Bone marrow (tissue), 2 donors: Measurements from ENCODE around the gene BRD4.

Experiments used
- DNase-seq, 2 donors: peaks; one replicate each; lab custom pipeline; 2025; lab: John Stamatoyannopoulos, UW

The BRD4 gene

DNA sequence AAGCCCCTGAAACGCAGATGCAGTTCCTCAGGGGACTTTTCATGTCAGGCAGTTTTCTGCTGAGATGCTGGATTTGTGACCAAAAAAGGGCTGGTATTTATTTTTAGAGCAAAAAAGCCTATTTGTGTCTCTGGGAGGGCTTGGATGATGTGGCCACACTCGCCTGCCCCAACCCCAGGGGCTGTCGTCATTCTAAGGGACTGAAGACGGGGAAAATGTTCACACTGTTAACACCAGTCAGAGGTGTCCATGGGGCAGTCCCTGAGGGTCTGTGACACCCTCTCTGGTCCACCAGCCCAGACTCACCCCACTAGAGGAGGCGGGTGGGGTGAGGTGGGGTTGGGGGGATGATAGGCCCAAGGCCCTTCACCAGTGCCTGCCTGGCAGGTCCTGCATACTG, 84.2 kb downstream of the BRD4 start:
- DNase-seq = no peak

DNA sequence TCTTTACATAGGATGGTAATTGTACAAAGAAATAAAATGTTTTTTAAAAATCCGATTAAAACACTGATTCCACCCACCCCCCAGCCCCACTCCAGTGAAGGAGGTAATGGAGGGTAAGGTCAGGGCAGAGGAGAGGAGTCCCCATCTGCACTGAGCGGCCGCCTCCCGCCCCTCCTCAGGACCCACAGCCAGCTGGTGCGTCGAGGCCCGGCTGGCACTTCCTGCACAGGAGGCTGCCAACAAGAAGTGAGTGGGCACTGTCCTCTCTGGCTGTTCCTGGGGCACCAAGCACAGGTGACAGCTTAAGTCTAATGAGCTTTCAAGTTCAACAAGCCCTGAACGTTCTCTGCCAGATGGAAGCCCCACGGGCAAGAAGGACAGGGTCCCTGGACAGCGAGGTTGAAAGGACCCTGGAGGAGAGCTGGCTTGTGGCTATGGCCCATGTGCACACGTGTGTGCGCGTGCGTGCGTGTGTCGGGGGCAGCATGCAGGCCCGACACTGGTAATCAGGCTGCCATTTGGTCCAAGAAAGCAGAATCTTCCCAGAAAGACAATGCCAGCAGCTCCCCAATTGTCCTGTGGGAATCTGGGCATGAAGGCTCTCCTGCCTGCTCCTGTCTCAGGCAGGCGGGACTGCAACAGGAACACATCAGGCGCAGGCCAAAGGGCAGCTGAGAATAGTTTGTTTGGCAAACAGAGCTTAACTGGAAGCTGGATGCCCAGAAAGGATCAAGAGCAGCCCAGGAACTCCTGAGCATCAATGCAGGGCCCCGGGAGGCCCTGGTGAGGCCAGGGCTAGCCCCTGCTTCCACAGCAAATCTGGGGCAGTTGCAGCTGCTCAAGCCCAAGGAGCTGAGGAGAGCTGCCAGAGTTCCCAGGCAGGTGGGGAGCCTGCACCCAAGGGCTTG, 85.0 kb downstream of the BRD4 start:
- no peak for DNase-seq

- no peak for DNase-seq
These were observed 86.2 kb downstream of the BRD4 start for GRCh38 chr19:15246198-15246481.

- DNase-seq = no peak
These were observed 86.8 kb downstream of the BRD4 start for GRCh38 chr19:15245370-15246197.

DNA sequence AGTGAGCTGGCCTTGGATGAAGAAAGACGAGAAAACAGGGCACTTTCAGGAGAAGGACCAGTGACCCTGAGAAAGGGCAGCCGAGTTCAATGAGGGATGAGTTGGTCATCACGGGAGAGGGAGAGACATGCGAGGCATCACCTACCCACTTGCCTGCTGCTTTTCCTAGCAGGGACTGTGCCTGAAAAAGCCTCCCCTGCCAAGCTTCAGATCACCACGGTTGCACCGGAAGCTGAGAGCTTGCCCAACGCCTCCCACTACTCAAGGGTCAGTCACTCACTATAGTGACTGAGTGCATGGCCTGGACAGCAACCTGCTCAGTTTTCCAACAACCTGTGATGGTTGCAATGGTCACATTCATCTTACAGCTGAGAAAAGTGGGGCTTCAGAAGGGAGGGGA, 87.5 kb downstream of the BRD4 start:
- DNase-seq = no peak

DNA sequence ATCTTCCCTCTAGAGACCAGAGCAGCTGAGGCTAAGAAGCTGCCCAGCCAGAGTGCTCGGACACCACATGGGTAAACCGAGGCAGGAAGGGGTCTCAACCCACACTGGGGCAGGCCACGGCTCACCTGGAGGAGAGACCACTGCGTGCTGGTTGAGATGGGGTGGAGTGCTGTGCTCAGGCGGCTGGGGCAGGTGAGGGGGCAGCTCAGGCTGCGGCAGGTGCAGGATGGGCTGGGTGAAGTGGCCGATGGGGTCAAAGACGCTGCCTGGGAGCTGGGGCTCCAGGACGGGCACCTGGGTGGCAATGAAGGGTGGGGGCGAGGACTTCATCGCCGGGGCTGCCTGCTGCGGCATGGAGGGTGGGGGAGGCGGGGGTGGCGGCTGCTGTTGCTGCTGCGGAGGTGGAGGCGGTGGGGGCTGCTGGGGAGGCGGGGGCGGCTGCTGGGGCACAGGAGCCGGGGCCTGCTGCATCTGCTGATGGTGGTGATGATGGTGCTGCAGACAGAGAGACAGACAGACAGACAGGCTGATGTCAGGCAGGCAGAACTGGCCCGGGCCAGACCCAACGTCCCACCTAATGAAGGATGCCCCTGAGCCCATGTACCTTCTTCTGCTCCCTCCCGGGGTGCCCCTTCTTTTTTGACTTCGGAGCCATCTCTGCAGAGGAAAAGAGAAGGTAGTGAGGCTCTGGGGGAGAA, 88.1 kb downstream of the BRD4 start:
- DNase-seq = no peak

DNA sequence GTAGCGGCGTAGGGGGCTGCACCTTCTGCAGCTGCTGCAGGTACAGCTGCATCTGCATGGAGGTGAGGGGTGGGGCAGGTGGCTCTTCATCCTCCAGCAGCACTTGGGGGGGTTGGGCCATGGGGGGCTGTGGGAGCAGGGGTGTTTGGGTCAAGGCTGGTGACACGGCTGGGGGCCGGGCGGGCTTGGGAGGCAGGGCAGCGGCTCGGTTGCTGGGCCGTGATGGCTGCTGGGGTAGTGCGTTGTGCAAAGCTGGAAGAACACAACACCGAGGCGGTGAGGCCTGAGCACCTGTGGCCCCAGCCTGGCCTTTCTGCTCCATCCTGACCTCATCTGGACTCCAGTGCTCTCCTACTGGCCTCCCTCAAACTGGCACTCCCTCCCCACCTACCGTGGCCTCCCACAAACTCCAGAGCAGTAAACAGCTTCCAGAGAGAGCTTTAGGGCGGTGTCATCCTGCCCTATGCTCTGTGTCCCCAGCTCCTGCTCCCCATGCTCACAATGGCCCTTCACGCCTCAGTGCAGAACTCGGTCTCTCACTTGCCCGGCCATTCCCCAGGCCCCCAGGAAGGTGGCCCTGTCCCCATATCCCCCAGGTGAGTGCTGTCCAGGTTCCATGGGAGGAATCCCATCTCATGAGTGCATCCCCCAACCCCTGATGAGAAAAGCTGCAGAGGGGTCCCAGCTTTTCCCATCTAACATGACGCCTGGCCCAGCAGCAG, 88.9 kb downstream of the BRD4 start:
- DNase-seq = no peak

DNA sequence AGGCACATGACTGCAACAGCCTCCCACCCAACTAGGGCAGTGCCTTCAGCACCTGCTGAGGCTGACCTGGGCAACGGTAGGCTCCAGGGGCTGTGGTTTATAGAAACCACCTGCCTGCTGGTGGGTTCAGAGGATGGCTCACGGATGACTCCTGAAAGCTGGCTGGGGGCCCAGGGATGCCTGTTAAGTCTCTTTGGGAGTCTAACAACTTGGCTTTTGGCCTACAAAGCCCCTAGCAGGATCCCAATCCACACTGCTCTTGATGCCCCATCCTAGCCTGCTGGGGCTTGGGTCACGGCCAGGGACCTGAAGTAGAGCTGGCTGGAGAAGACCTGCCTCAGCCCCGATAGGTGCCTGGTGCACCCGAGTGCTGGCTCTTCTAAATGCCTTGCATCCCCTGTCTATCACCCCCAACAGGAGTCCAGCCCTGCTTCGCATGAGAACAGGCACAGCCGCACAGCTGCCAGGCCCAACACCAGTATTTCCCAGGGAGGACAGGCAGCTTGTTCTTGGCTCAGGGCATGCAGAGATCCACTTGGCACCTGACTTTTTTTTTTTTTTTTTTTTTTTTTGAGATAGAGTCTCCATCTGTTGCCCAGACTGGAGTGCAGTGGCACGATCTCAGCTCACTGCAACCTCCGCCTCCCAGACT, 91.0 kb downstream of the BRD4 start:
- DNase-seq = no peak

DNA sequence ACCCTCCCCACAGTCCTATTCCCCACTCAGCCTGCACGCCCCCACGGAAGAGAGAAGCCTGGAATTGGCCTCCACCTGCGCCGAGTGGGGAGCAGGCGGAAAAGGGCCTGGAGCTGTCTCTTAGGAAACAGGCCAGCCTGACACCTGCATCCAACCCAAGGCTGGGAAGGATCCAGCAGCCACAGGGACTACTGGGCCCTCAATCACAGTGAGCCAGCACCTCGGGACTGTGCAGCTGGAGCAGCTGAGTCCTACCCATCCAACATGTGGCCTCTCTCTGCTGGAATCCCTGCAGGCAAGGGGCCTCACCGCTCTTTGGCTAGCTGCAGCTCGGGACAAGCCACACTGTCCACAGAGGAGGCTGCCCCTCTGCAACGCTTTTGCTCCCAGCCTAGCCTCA, 91.8 kb downstream of the BRD4 start:
- no peak for DNase-seq

GRCh38 chr19:15239337-15239949, 92.9 kb downstream of the BRD4 start:
- DNase-seq = no peak

DNA sequence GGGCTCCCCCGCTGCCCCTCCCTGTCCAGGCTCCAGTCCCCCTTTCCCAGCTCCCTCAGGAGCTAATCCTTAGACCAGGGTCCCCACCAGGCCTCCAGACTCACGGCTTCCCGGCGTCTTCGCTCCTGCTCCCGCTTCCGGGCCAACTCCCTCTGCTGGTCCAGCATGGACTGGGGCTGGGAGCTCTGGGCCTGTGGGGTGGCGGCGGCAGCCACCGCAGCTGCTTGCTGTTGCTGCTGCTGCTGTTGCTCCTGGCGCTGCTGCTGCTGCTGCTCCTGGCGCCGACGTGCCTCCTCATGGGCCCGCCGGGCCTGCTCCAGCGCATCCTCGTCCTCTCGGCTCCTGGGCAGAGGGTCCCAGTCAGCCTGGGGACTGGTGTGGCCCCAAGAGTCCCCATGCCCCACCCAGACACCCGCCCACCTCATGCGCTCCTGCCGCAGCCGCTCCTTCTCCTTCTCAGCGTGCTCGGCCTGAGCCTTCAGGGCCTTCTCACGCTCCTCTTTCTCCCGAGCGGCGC, 93.6 kb downstream of the BRD4 start:
- no peak for DNase-seq

- no peak for DNase-seq
These were observed 94.3 kb downstream of the BRD4 start for GRCh38 chr19:15237759-15238638.

DNA sequence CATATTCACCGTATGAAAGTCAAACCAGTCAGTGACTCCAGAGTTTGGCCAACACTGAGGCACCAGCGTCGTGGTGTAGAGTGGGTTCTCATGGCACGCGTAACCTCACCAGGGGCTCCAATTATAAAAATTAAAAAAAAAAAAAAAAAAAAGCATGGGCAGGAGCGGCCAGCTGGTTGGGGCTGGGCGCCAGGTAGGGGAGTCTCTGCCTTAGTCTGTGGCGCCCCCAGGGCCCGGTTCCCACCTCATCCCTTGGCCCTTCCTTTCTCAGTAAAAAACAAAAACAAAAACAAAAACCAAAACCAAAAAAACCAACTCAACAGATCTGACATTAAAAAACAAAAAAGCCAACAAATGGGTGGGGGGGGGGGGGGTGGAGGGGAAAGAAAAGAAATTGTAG, 95.5 kb downstream of the BRD4 start:
- DNase-seq = no peak

DNA sequence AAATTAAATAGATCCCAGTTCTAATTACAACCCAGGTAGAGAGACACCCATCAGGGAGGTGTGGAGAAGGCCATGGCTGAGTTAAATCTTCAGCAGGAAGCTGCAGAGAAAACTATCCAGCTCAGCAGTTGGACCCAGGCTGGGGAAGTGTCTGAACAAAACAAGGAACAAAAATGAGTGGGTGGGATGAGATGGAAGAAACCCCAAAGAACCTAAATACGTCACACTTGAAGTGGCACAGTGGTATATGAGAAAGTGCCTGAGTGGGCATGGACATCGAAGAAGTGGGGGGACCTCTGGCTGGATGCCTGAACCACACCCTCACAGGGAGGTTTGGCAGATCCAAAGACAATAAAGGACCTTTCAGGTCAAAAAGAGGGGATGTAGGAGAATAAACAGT, 96.6 kb downstream of the BRD4 start:
- no peak for DNase-seq

DNA sequence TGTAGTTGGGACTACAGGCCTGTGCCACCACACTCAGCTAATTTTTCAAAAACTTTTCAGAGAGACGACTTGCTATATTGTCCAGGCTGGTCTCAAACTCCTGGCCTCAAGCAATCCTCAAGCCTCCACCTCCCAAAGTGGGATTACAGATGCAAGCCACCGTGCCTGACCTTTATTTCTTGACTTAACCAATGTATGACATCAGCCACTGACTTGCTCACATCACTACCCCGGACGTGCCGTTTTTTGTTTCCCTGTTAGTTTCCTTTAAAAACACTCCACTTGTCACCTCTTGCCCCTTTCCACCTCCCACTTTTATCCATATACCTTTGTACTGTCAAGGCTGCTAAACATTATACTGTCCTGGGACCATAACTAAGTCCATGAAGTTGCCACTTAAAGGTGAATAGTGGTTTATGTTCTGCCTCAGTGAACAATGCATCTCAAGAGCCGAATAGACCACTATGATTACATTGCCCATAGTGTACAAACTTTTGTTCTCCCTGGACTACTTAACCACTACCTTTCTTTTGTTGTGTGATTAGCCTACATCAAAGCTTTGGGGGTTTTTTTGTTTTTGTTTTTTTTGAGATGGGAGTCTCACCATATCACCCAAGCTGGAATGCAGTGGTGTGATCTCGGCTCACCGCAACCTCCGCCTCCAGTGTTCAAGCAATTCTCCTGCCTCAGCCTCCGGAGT, 97.8 kb downstream of the BRD4 start:
- no peak for DNase-seq

DNA sequence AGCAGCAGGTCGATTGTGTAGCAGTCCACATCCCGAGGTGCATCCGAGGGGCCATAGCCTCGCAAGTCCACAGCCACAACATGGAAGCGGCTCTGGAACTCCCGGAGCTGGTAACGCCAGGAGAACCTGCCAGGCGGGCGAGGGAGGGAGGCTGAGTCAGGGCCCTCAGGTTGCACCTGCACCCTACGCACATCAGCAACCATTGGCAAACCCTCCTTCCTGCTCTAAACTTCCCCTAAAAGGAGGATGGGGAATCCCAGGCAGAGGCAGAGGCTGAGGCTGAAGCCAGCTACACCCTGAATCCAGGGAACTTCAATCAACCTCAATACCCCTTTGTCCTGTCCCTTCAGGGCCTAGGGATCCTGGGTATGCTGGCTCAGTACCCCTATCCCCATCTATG, 101.1 kb downstream of the BRD4 start:
- DNase-seq = no peak

GRCh38 chr19:15227261-15227660, 105.1 kb downstream of the BRD4 start:
- DNase-seq = no peak

DNA sequence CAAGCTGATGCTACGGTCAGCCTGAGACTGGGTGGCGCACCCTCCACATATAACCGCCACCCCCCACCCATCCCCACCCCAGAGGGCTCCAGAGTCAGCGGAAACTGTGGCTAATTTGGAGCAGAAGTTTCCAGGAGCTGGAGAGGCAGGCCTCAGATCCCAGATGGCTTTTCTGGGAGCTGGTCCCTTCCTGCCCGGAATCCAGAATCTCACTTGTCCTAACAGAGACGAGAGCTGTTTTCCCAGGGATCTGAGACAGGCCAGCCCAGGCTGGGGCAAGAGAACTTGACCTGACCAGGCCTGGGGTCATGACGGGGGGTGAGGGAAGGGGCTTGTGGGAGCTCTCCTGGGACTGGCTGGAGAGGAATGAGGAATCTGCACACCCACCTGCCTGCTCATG, 106.6 kb downstream of the BRD4 start:
- no peak for DNase-seq

- no peak for DNase-seq
These were observed 108.5 kb downstream of the BRD4 start for GRCh38 chr19:15223649-15224361.
